Esophagus muscularis mucosa (tissue), 4 donors: Measurements from ENCODE around the gene PDE8B. TPM values are rescaled to one million over a fixed set of nuclear protein-coding genes. Genes with fewer than 3 reads are reported as not detected.

Experiments used
- DNase-seq: peaks from one replicate; pipeline ENCODE4 v3.0.0-alpha.2; 2017; ENCODE audit errors: extremely low spot score
- H3K27ac ChIP-seq, 4 donors: fragments of 200-600 bp; sonication (generic); replicated peaks in 1 of 4; 1 replicate in 3 of 4; 2 replicates in 1 of 4; pipeline ENCODE4 v1.5.1; 2016 to 2019; ENCODE audit warnings: mild to moderate bottlenecking in 1 of 4
- H3K27me3 ChIP-seq, 4 donors: fragments of 200-600 bp; sonication (generic); one replicate each; pipeline versions ENCODE4 v1.5.1 to v1.6.0; 2016 to 2019
- H3K36me3 ChIP-seq, 4 donors: fragments of 200-600 bp; sonication (generic); one replicate each; pipeline ENCODE4 v1.5.1; 2016 to 2019
- H3K4me1 ChIP-seq, 4 donors: fragments of 200-600 bp; sonication (generic); one replicate each; pipeline ENCODE4 v1.5.1; 2016 to 2019
- H3K4me3 ChIP-seq, 4 donors: fragments of 200-600 bp; sonication (generic); 1 replicate in 2 of 4; 2 replicates in 2 of 4; pipeline ENCODE4 v1.5.1; 2016 to 2019; ENCODE audit warnings: mild to moderate bottlenecking in 4 of 4, moderate library complexity in 1 of 4
- H3K9me3 ChIP-seq, 4 donors: fragments of 200-600 bp; sonication (generic); 1 replicate in 3 of 4; 2 replicates in 1 of 4; pipeline ENCODE4 v1.5.1; 2016 to 2019
- CTCF ChIP-seq, 3 experiments: fragments of 200-600 bp in 2 of 3; fragments of 450-650 bp in 1 of 3; sonication (generic) in 2 of 3; IDR thresholded peaks; one replicate each; pipeline ENCODE4 v1.5.1; 2017 to 2019; ENCODE audit warnings: antibody characterized with exemption in 3 of 3, mild to moderate bottlenecking in 2 of 3, moderate library complexity in 1 of 3
- EP300 ChIP-seq: sonication (generic); formaldehyde crosslinking; IDR thresholded peaks from one replicate; pipeline ENCODE4 v1.6.1; 2017; ENCODE audit warnings: antibody characterized with exemption
- POLR2A ChIP-seq: fragments of 450-650 bp; IDR thresholded peaks from one replicate; pipeline ENCODE4 v1.6.1; 2017; ENCODE audit warnings: antibody characterized with exemption, moderate library complexity, mild to moderate bottlenecking, low read depth
- POLR2AphosphoS5 ChIP-seq, 2 donors: sonication (generic); formaldehyde crosslinking; IDR thresholded peaks; one replicate each; pipeline ENCODE4 v1.6.1; 2017; ENCODE audit warnings: antibody characterized with exemption in 2 of 2
- WGBS: methylation state at CpG from one replicate; pipeline ENCODE4 v1.1.5; 2018; 5-methylcytosine and 5-hydroxymethylcytosine counted together
- intact Hi-C: fragments of 100-400 bp; cut with DNase I; formaldehyde crosslinking; loops from one replicate; pipeline ENCODE4 v1.15.1; 2023
- total RNA-seq, 4 donors: library from RNA; depleted of rRNA; stranded (reverse); fragments of >200 nt; gene quantifications; one replicate each; pipeline versions ENCODE4 v1.1.0 to v1.2.1, GENCODE V29; 2016

Gene PDE8B
- total RNA-seq, 4 donors from 2014 or later = 0.83 to 7.1 (median 1.5) TPM

DNA sequence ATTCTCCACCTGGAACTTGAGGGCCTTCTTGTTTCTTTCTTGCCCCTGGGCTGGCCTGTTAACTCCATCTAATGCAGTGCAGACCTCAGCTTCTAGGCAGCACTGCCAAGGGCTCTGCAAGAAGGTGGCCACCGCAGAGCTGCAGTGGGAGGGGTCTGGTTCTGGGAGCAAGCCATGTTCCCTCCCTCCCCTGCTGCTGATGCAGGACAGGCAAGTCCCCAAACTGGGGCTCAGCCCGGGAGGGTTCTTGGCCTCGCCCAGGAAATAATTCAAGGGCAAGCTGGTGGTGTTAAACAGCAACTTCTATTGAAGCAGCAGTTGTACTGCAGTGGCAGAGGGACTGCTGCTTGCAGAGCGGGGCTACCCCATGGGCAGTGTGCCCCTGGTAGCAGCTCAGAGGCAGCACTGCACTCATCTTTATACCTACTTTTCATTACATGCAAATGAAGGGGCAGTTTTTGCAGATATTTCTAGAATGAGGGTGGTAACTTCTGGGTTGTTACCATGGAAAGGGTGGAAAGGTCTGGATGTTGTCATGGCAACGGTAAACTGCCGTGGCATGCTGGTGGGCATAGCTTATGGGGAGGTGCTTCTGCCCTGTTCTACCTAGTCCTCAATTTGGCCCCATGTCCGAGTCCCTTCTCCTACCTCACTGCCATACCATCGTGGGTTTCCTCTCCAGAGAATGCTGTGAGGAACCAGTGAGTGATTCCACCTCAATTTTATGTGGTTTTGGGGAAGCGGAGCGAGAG, 199.6 kb downstream of the PDE8B start:
- no peak for DNase-seq
- H3K4me3 ChIP-seq = no peak overlapping the region
- H3K4me1 ChIP-seq = no peaks in the 10 kb centered on the region
- no peak overlapping the region for H3K27ac ChIP-seq
- H3K9me3 ChIP-seq = no peaks in the 10 kb centered on the region
- intact Hi-C loops = no loop called here
- 91% methylated on average over 10 of the region's 10 CpGs for WGBS
- H3K27me3 ChIP-seq = no peaks in the 10 kb centered on the region
- H3K36me3 ChIP-seq = no peaks in the 10 kb centered on the region
- TF ChIP-seq CTCF (IDR thresholded peaks at IDR 0.05) (no peak), POLR2AphosphoS5 (IDR thresholded peaks at IDR 0.05) (no peak)

DNA sequence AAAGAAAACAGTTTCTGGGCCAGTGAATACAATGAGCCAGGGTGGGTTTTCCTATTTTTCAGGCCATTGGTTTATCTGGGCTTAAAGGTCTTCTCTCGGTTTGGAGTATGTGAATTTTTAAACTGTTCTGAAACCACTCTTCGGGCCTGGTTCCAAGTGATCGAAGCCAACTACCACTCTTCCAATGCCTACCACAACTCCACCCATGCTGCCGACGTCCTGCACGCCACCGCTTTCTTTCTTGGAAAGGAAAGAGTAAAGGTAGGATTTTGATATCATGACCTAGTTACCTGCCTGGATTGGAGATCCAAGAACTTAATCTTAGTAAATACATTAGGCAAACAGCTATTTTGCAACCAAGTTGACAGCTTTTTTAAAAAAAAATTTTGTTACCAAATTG, 202.6 kb downstream of the PDE8B start:
- WGBS = 98% methylated on average over 7 of the region's 7 CpGs
- no peak for DNase-seq
- Histone ChIP-seq H3K4me1 (no peaks in the 10 kb centered on the region), H3K27me3 (peaks cover 0 to 6% (median 0%) of the 10 kb centered on the region in 4 donors), H3K36me3 (no peaks in the 10 kb centered on the region), H3K9me3 (no peaks in the 10 kb centered on the region), H3K4me3 (no peak overlapping the region), H3K27ac (no peak overlapping the region)
- TF ChIP-seq CTCF (IDR thresholded peaks at IDR 0.05) (no peak), EP300 (no peak), POLR2AphosphoS5 (IDR thresholded peaks at IDR 0.05) (no peak), POLR2A (no peak)
- intact Hi-C loops = no loop called here

GRCh38 chr5:77418162-77418561, 207.7 kb downstream of the PDE8B start:
- intact Hi-C loops = no loop called here
- no peaks in the 10 kb centered on the region for H3K9me3 ChIP-seq
- no peak for TF ChIP-seq EP300
- TF ChIP-seq POLR2A = no peak
- TF ChIP-seq CTCF (IDR thresholded peaks at IDR 0.05) = no peak
- no peak for TF ChIP-seq POLR2AphosphoS5 (IDR thresholded peaks at IDR 0.05)
- no peak overlapping the region for H3K27ac ChIP-seq
- H3K4me3 ChIP-seq = no peak overlapping the region
- no peaks in the 10 kb centered on the region for H3K36me3 ChIP-seq
- no peaks in the 10 kb centered on the region for H3K4me1 ChIP-seq
- H3K27me3 ChIP-seq = peaks cover 0 to 6% (median 0%) of the 10 kb centered on the region in 4 donors
- WGBS = 100% methylated on average over 2 of the region's 5 CpGs
- DNase-seq = no peak

- H3K27me3 ChIP-seq = peaks cover 0 to 6% (median 0%) of the 10 kb centered on the region in 4 donors
- H3K9me3 ChIP-seq = no peaks in the 10 kb centered on the region
- TF ChIP-seq CTCF (IDR thresholded peaks at IDR 0.05) (no peak), EP300 (no peak), POLR2A (no peak), POLR2AphosphoS5 (IDR thresholded peaks at IDR 0.05) (no peak)
- intact Hi-C loops = no loop called here
- 76% methylated on average over 13 of the region's 13 CpGs for WGBS
- no peaks in the 10 kb centered on the region for H3K36me3 ChIP-seq
- H3K4me3 ChIP-seq = no peak overlapping the region
- no peaks in the 10 kb centered on the region for H3K4me1 ChIP-seq
- DNase-seq = no peak
- H3K27ac ChIP-seq = no peak overlapping the region
Measured at GRCh38 chr5:77418601-77419581, 208.4 kb downstream of the PDE8B start.
